Stimulated activated CD4-positive, alpha-beta T cell treated with anti-CD3 and anti-CD28 coated beads, Interleukin-12 subunit alpha, Interleukin-12 subunit beta, amount 100 ng/mL, for 48 hours (primary cell): ENCODE measurements around the gene PTPRB.
A peak's percentile ranks its signal among the peaks of the same experiment; 100 is the strongest.

Source experiments
- DNase-seq, 3 donors: peaks; one replicate each; pipeline ENCODE4 v3.0.0-alpha.2; 2020; ENCODE audit warnings: low read depth in 2 of 3, low spot score in 1 of 3

Gene PTPRB

GRCh38 chr12:70598467-70599193 lies 38.6 kb downstream of the PTPRB start:
- no peak for DNase-seq

- DNase-seq: no peak
These were observed 44.6 kb downstream of the PTPRB start for GRCh38 chr12:70592664-70593063.

GRCh38 chr12:70590549-70591226 lies 46.5 kb downstream of the PTPRB start:
- DNase-seq: no peak

GRCh38 chr12:70590051-70590450 lies 47.2 kb downstream of the PTPRB start:
- peak; percentile 18 to 52 (median 47) for DNase-seq

GRCh38 chr12:70584332-70584731 lies 52.9 kb downstream of the PTPRB start:
- DNase-seq: no peak

GRCh38 chr12:70583251-70583650 lies 54.0 kb downstream of the PTPRB start:
- no peak for DNase-seq

- DNase-seq: no peak
These were observed 56.0 kb downstream of the PTPRB start for GRCh38 chr12:70581208-70581607.

GRCh38 chr12:70577283-70577634 lies 60.0 kb downstream of the PTPRB start:
- DNase-seq: no peak

GRCh38 chr12:70576341-70577282 lies 60.6 kb downstream of the PTPRB start:
- DNase-seq: no peak

- no peak for DNase-seq
These were observed 65.4 kb downstream of the PTPRB start for GRCh38 chr12:70571705-70572268.

- no peak for DNase-seq
These were observed 66.2 kb downstream of the PTPRB start for GRCh38 chr12:70571029-70571428.

GRCh38 chr12:70561550-70561949 lies 75.7 kb downstream of the PTPRB start:
- DNase-seq: no peak

- DNase-seq: no peak
These were observed 76.6 kb downstream of the PTPRB start for GRCh38 chr12:70560671-70561070.

GRCh38 chr12:70559390-70559789 lies 77.8 kb downstream of the PTPRB start:
- DNase-seq: no peak

- DNase-seq: no peak
These were observed 79.5 kb downstream of the PTPRB start for GRCh38 chr12:70557583-70558191.

- DNase-seq: no peak
These were observed 80.9 kb downstream of the PTPRB start for GRCh38 chr12:70556179-70556869.

GRCh38 chr12:70555081-70555480 lies 82.1 kb downstream of the PTPRB start:
- no peak for DNase-seq

- DNase-seq: no peak
These were observed 83.8 kb downstream of the PTPRB start for GRCh38 chr12:70553391-70553859.

- DNase-seq: no peak
These were observed 85.5 kb downstream of the PTPRB start for GRCh38 chr12:70551731-70552130.

GRCh38 chr12:70550180-70550577 lies 87.0 kb downstream of the PTPRB start:
- no peak for DNase-seq
